Caco-2 (cell line): Measurements from ENCODE around the gene ELF1. TPM values are rescaled to one million over a fixed set of nuclear protein-coding genes. Genes with fewer than 3 reads are reported as not detected.

Experiments
- BruUV-seq: library from RNA; stranded (reverse); fragments of 400-500 nt; replicated peaks from 2 replicates; lab custom pipeline; 2021; lab: Mats Ljungman, UMichigan
- CTCF ChIA-PET: fragments of 300-600 bp; sonication (Branson Sonifier 250); formaldehyde crosslinking; loops from one replicate; lab custom pipeline; 2022; ENCODE audit warnings: antibody characterized with exemption; lab: Charles Lee
- POLR2A ChIA-PET: fragments of 300-600 bp; sonication (Branson Sonifier 250); formaldehyde crosslinking; loops from one replicate; lab custom pipeline; 2022; ENCODE audit warnings: antibody characterized with exemption; lab: Charles Lee
- DNase-seq, 2 experiments: peaks; one replicate each; pipeline versions ENCODE4 v3.0.0 to v3.0.0-alpha.2; 2020 to 2022
- H3K27me3 ChIP-seq: replicated peaks from 2 replicates; pipeline ENCODE4 v1.6.0; 2011; ENCODE audit warnings: low read length; ENCODE audit not compliant: control insufficient read depth, insufficient read depth
- H3K36me3 ChIP-seq: 2 replicates; pipeline ENCODE4 v1.5.1; 2011; ENCODE audit warnings: low read length; ENCODE audit not compliant: control insufficient read depth, insufficient read depth
- H3K4me1 ChIP-seq: fragments of 250-450 bp; sonication (Bioruptor Pico); 2 replicates; pipeline ENCODE4 v1.5.1; 2020; ENCODE audit warnings: mild to moderate bottlenecking
- H3K4me3 ChIP-seq: 2 replicates; pipeline ENCODE4 v1.5.1; 2011; ENCODE audit warnings: low read depth, mild to moderate bottlenecking, control low read depth, low read length
- H3K9me3 ChIP-seq: fragments of 250-450 bp; sonication (Bioruptor Pico); 2 replicates; pipeline ENCODE4 v1.5.1; 2020; ENCODE audit warnings: mild to moderate bottlenecking, moderate library complexity
- H3K27ac Mint-ChIP-seq: one replicate; pipeline ENCODE4 v1.8.0; 2022; ENCODE audit warnings: mixed read lengths; ENCODE audit not compliant: unreplicated experiment
- H3K27me3 Mint-ChIP-seq: one replicate; pipeline ENCODE4 v1.8.0; 2022; ENCODE audit warnings: mixed read lengths; ENCODE audit not compliant: insufficient read depth, unreplicated experiment
- H3K36me3 Mint-ChIP-seq: one replicate; pipeline ENCODE4 v1.8.0; 2022; ENCODE audit warnings: mild to moderate bottlenecking, mixed read lengths; ENCODE audit not compliant: insufficient read depth, unreplicated experiment
- H3K4me1 Mint-ChIP-seq: one replicate; pipeline ENCODE4 v1.8.0; 2022; ENCODE audit warnings: low read depth, mixed read lengths; ENCODE audit not compliant: unreplicated experiment
- H3K4me3 Mint-ChIP-seq: one replicate; pipeline ENCODE4 v1.8.0; 2022; ENCODE audit warnings: mild to moderate bottlenecking, moderate library complexity, mixed read lengths; ENCODE audit not compliant: unreplicated experiment
- H3K9me3 Mint-ChIP-seq: one replicate; pipeline ENCODE4 v1.8.0; 2022; ENCODE audit warnings: mixed read lengths; ENCODE audit not compliant: unreplicated experiment
- CTCF ChIP-seq, 2 experiments: fragments of 200-600 bp in 1 of 2; IDR thresholded peaks; 1 replicate in 1 of 2; 2 replicates in 1 of 2; pipeline versions ENCODE4 v1.5.1 to v1.8.0; 2011 to 2022; ENCODE audit warnings: antibody characterized with exemption in 1 of 2, control low read depth in 1 of 2, inconsistent platforms in 1 of 2, low read depth in 1 of 2, low read length in 1 of 2, mild to moderate bottlenecking in 1 of 2, moderate library complexity in 1 of 2; ENCODE audit not compliant: insufficient read depth in 1 of 2, severe bottlenecking in 1 of 2, unreplicated experiment in 1 of 2
- intact Hi-C: fragments of 100-400 bp; cut with micrococcal nuclease; formaldehyde crosslinking; loops from one replicate; pipeline ENCODE4 v1.10.0; 2022; ENCODE audit not compliant: unreplicated experiment
- total RNA-seq: library from RNA; stranded (reverse); gene quantifications from 2 replicates; pipeline ENCODE4 v1.2.3, GENCODE V29; 2022

The ELF1 gene
- total RNA-seq, 1 experiment from 2014 or later = 116 TPM

DNA sequence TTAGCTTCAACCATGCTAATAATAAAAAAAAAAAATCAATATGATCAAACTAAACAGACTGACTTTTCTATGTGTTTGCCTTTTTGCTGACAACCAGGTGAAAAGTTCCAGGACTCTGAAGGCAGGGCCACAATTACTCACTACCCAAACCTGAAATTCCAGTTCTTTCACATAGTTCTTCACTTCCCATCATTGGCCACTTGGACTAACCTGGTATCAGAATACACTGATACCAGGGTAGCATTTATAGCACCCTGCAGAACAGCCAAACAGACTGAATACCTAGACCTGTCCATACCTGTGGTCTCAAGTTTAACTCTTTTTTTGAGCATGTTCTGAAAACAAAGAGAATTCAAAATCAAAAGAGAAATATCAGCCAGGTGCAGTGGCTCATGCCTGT, 25.1 kb downstream of the ELF1 start:
- H3K4me3 ChIP-seq = no peak overlapping the region
- no TSS peak for BruUV-seq

GRCh38 chr13:40992678-40993518, 26.2 kb downstream of the ELF1 start:
- no peak for DNase-seq
- Mint-ChIP-seq H3K9me3 (no peaks in the 10 kb centered on the region), H3K4me3 (no peak overlapping the region), H3K27ac (peak overlapping the region; percentile 91), H3K4me1 (peaks cover 31% of the 10 kb centered on the region), H3K36me3 (peaks cover 36% of the 10 kb centered on the region), H3K27me3 (no peaks in the 10 kb centered on the region)
- no peak for TF ChIP-seq CTCF (IDR thresholded peaks at IDR 0.05; ENCODE audit: insufficient read depth in 1 of 2, low read depth in 1 of 2, low read length in 1 of 2, severe bottlenecking in 1 of 2, unreplicated experiment in 1 of 2)
- ChIA-PET CTCF (interaction anchor here (0.8 to 1.5 kb wide), 3 partner anchors 18 to 71 kb away, joined by 3 read pairs; no protein-coding TSS in a partner anchor), POLR2A (no interaction called here)
- H3K9me3 ChIP-seq = no peaks in the 10 kb centered on the region
- peaks cover 44% of the 10 kb centered on the region for H3K4me1 ChIP-seq
- no peak overlapping the region for H3K4me3 ChIP-seq
- no TSS peak for BruUV-seq
- no peaks in the 10 kb centered on the region for H3K36me3 ChIP-seq
- intact Hi-C loops = loop anchor here (5.0 kb wide), 1 partner anchor 216 kb away; no protein-coding TSS in a partner anchor
- H3K27me3 ChIP-seq = no peaks in the 10 kb centered on the region

More for the DNA sequence above, 25.1 kb downstream of the ELF1 start:
- peaks cover 33% of the 10 kb centered on the region for H3K4me1 Mint-ChIP-seq
- peaks cover 51% of the 10 kb centered on the region for H3K4me1 ChIP-seq
- H3K4me3 Mint-ChIP-seq = peak overlapping the region; percentile 70
- ChIA-PET POLR2A (no interaction called here), CTCF (interaction anchor here (1.5 kb wide), 1 partner anchor 73 kb away, joined by 3 read pairs; no protein-coding TSS in a partner anchor)
- TF ChIP-seq CTCF (IDR thresholded peaks at IDR 0.05; ENCODE audit: insufficient read depth in 1 of 2, low read depth in 1 of 2, low read length in 1 of 2, severe bottlenecking in 1 of 2, unreplicated experiment in 1 of 2) = peak; percentile 14 to 26
- H3K36me3 ChIP-seq = no peaks in the 10 kb centered on the region
- no peaks in the 10 kb centered on the region; the same call in 1 of the 2 replicates for H3K9me3 ChIP-seq
- no peaks in the 10 kb centered on the region for H3K9me3 Mint-ChIP-seq
- no peaks in the 10 kb centered on the region for H3K27me3 ChIP-seq
- peaks cover 36% of the 10 kb centered on the region for H3K36me3 Mint-ChIP-seq
- peak; percentile 84 to 85 for DNase-seq
- H3K27ac Mint-ChIP-seq = peak overlapping the region; percentile 91
- intact Hi-C loops = loop anchor here (1.0 to 5.0 kb wide), 6 partner anchors 11 to 217 kb away; partner anchors contain the start of genes ELF1 and WBP4
- H3K27me3 Mint-ChIP-seq = no peaks in the 10 kb centered on the region

DNA sequence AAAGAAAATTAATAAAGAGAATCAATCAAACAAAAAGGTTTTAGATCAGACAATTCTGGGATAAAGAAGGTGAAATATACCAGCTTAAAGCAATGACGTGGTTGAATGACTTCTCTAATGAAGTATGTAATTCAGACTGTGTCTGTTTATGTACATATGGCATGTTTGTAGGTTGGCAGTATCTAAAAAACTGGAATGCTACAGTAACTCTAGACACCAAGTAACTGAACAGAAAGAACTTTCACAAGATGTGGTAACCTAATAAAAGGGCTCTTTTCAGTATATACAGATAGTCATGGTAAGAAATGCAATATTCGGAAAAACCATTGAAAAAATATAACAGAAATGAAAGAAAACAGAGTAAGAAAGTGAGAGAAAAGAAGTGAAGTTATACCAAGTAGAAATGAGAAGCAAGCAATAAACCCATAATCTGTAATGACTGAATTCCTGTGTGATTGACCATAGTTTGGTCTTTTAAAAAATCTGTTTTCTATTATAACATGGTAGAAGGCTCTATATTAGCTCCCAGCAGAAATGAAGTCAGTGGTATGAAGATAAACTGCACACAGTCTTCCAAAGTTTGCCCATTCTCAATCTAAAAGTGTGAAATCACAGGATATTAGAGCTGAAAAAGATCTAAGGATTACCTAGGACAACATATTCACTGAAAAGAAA, 31.4 kb downstream of the ELF1 start:
- no peak for DNase-seq
- Histone ChIP-seq H3K36me3 (no peaks in the 10 kb centered on the region), H3K4me3 (no peak overlapping the region), H3K27me3 (no peaks in the 10 kb centered on the region), H3K4me1 (peaks cover 15% of the 10 kb centered on the region), H3K9me3 (no peaks in the 10 kb centered on the region)
- TF ChIP-seq CTCF (IDR thresholded peaks at IDR 0.05; ENCODE audit: insufficient read depth in 1 of 2, low read depth in 1 of 2, low read length in 1 of 2, severe bottlenecking in 1 of 2, unreplicated experiment in 1 of 2) = no peak
- H3K4me3 Mint-ChIP-seq = no peak overlapping the region
- POLR2A ChIA-PET = no interaction called here
- peaks cover 24% of the 10 kb centered on the region for H3K36me3 Mint-ChIP-seq
- no peaks in the 10 kb centered on the region for H3K27me3 Mint-ChIP-seq
- no peaks in the 10 kb centered on the region for H3K9me3 Mint-ChIP-seq
- H3K27ac Mint-ChIP-seq = peak overlapping the region; percentile 26
- peaks cover 30% of the 10 kb centered on the region for H3K4me1 Mint-ChIP-seq
- BruUV-seq = no TSS peak
- intact Hi-C loops = no loop called here
- CTCF ChIA-PET = no interaction called here
